Stimulated activated CD4-positive, alpha-beta T cell treated with anti-CD3 and anti-CD28 coated beads, Interleukin-2, amount 100 ng/mL, for 24 hours (primary cell): ENCODE measurements around the gene GPR68.

ENCODE experiments used
- DNase-seq, 2 donors: peaks; one replicate each; pipeline ENCODE4 v3.0.0-alpha.2; 2020

The GPR68 gene

GRCh38 chr14:91244501-91244901 lies at the start of gene GPR68:
Gene GPR68 (minus strand): TSS chr14:91244704. CDS start chr14:91235050, 9,654 bp downstream.
- no peak for DNase-seq

- DNase-seq, result no peak
These were observed 49.6 kb upstream of the GPR68 start for GRCh38 chr14:91294153-91294552.

- DNase-seq, result no peak
These were observed 48.8 kb upstream of the GPR68 start for GRCh38 chr14:91293281-91293680.

- no peak for DNase-seq
These were observed 48.0 kb upstream of the GPR68 start for GRCh38 chr14:91292491-91292890.

- DNase-seq, result no peak
These were observed 47.4 kb upstream of the GPR68 start for GRCh38 chr14:91291786-91292405.

- no peak for DNase-seq
These were observed 46.5 kb upstream of the GPR68 start for GRCh38 chr14:91290986-91291385.

GRCh38 chr14:91289464-91289863 lies 45.0 kb upstream of the GPR68 start:
- DNase-seq, result no peak

GRCh38 chr14:91288876-91289275 lies 44.4 kb upstream of the GPR68 start:
- no peak for DNase-seq

GRCh38 chr14:91286530-91286937 lies 42.0 kb upstream of the GPR68 start:
- peak; percentile 87 to 90 for DNase-seq

- DNase-seq, result no peak
These were observed 40.5 kb upstream of the GPR68 start for GRCh38 chr14:91284791-91285548.

GRCh38 chr14:91284146-91284790 lies 39.8 kb upstream of the GPR68 start:
- DNase-seq, result no peak

GRCh38 chr14:91283666-91284065 lies 39.2 kb upstream of the GPR68 start:
- DNase-seq, result no peak

- DNase-seq, result no peak
These were observed 38.6 kb upstream of the GPR68 start for GRCh38 chr14:91282954-91283645.

- no peak for DNase-seq
These were observed 36.8 kb upstream of the GPR68 start for GRCh38 chr14:91281346-91281745.

- DNase-seq, result no peak
These were observed 35.6 kb upstream of the GPR68 start for GRCh38 chr14:91280129-91280528.

- DNase-seq, result no peak
These were observed 34.9 kb upstream of the GPR68 start for GRCh38 chr14:91279354-91279753.

- DNase-seq, result no peak
These were observed 33.8 kb upstream of the GPR68 start for GRCh38 chr14:91278383-91278715.

- no peak for DNase-seq
These were observed 33.3 kb upstream of the GPR68 start for GRCh38 chr14:91277546-91278382.

- no peak for DNase-seq
These were observed 30.3 kb upstream of the GPR68 start for GRCh38 chr14:91274796-91275195.

- no peak for DNase-seq
These were observed 29.4 kb upstream of the GPR68 start for GRCh38 chr14:91273885-91274273.

- DNase-seq, result no peak
These were observed 28.9 kb upstream of the GPR68 start for GRCh38 chr14:91273273-91273884.
